SK-N-SH treated with all-trans-retinoic acid at 6 μM for 48 hours (cell line): ENCODE measurements around the gene DDB1.

Source experiments
- CSDC2 ChIP-seq: fragments of 250-450 bp; sonication (Bioruptor Pico); IDR thresholded peaks from 2 replicates; pipeline ENCODE4 v1.5.0; 2020; ENCODE audit warnings: mild to moderate bottlenecking, moderate library complexity
- TF ChIP-seq, protein P1 (sequence below): fragments of 250-450 bp; sonication (Bioruptor Pico); IDR thresholded peaks from 2 replicates; pipeline ENCODE4 v1.5.0; 2020; ENCODE audit warnings: mild to moderate bottlenecking, moderate library complexity

- TF ChIP-seq, protein P1, sequence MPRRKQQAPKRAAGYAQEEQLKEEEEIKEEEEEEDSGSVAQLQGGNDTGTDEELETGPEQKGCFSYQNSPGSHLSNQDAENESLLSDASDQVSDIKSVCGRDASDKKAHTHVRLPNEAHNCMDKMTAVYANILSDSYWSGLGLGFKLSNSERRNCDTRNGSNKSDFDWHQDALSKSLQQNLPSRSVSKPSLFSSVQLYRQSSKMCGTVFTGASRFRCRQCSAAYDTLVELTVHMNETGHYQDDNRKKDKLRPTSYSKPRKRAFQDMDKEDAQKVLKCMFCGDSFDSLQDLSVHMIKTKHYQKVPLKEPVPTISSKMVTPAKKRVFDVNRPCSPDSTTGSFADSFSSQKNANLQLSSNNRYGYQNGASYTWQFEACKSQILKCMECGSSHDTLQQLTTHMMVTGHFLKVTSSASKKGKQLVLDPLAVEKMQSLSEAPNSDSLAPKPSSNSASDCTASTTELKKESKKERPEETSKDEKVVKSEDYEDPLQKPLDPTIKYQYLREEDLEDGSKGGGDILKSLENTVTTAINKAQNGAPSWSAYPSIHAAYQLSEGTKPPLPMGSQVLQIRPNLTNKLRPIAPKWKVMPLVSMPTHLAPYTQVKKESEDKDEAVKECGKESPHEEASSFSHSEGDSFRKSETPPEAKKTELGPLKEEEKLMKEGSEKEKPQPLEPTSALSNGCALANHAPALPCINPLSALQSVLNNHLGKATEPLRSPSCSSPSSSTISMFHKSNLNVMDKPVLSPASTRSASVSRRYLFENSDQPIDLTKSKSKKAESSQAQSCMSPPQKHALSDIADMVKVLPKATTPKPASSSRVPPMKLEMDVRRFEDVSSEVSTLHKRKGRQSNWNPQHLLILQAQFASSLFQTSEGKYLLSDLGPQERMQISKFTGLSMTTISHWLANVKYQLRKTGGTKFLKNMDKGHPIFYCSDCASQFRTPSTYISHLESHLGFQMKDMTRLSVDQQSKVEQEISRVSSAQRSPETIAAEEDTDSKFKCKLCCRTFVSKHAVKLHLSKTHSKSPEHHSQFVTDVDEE (CRISPR knock-in tag): no peak
- no peak for TF ChIP-seq CSDC2 (CRISPR knock-in tag)
These were observed 29.6 kb upstream of the DDB1 start for GRCh38 chr11:61362542-61362875.
